Stimulated activated CD8-positive, alpha-beta memory T cell treated with anti-CD3 and anti-CD28 coated beads, Interleukin-7, amount 100 ng/mL, for 48 hours (primary cell): Measurements from ENCODE around the gene ETFRF1.

Experiments used
- DNase-seq, 2 donors: peaks; one replicate each; pipeline ENCODE4 v3.0.0-alpha.2; 2020; ENCODE audit warnings: low read depth in 1 of 2; ENCODE audit errors: extremely low read depth in 1 of 2

Gene ETFRF1

GRCh38 chr12:25195056-25195971 is at the start of gene ETFRF1, which contains the start of gene DNAI7:
TSS of gene ETFRF1 (plus strand) at chr12:25195237. CDS start at chr12:25203957, 8,720 bp downstream.
TSS of gene DNAI7 (minus strand) at chr12:25195160. CDS start at chr12:25195078, 82 bp downstream.
- peak; percentile 86 to 95 for DNase-seq

- no peak for DNase-seq
Measured at GRCh38 chr12:25146686-25147085, 48.4 kb upstream of the ETFRF1 start.

- DNase-seq, result no peak
Measured at GRCh38 chr12:25151476-25151875, 43.6 kb upstream of the ETFRF1 start.

- DNase-seq, result no peak
Measured at GRCh38 chr12:25152055-25152454, 43.0 kb upstream of the ETFRF1 start.

GRCh38 chr12:25155022-25155576 is 39.9 kb upstream of the ETFRF1 start:
- DNase-seq, result no peak

GRCh38 chr12:25156061-25156460 is 39.0 kb upstream of the ETFRF1 start:
- DNase-seq, result no peak

- DNase-seq, result no peak
Measured at GRCh38 chr12:25162866-25163265, 32.2 kb upstream of the ETFRF1 start.

- DNase-seq, result no peak
Measured at GRCh38 chr12:25182765-25183164, 12.3 kb upstream of the ETFRF1 start.

GRCh38 chr12:25184132-25184531 is 10.9 kb upstream of the ETFRF1 start:
- no peak for DNase-seq

- no peak for DNase-seq
Measured at GRCh38 chr12:25186038-25186787, 8.8 kb upstream of the ETFRF1 start.

- no peak for DNase-seq
Measured at GRCh38 chr12:25186788-25187402, 8.1 kb upstream of the ETFRF1 start.

- no peak for DNase-seq
Measured at GRCh38 chr12:25187781-25188180, 7.3 kb upstream of the ETFRF1 start.

- no peak for DNase-seq
Measured at GRCh38 chr12:25189656-25190055, 5.4 kb upstream of the ETFRF1 start.

- DNase-seq, result no peak
Measured at GRCh38 chr12:25190793-25191192, 4.2 kb upstream of the ETFRF1 start.

- DNase-seq, result no peak
Measured at GRCh38 chr12:25194214-25194613, 823 bp upstream of the ETFRF1 start.

- DNase-seq, result no peak
Measured at GRCh38 chr12:25194722-25195055, 348 bp upstream of the ETFRF1 start.

- DNase-seq, result no peak
Measured at GRCh38 chr12:25197608-25198007, 2.6 kb downstream of the ETFRF1 start.

GRCh38 chr12:25200703-25201102 is 5.7 kb downstream of the ETFRF1 start:
- no peak for DNase-seq

- DNase-seq, result no peak
Measured at GRCh38 chr12:25202137-25202536, 7.1 kb downstream of the ETFRF1 start.

GRCh38 chr12:25207411-25207810 is 12.4 kb downstream of the ETFRF1 start:
- no peak for DNase-seq

- DNase-seq, result no peak
Measured at GRCh38 chr12:25207846-25208245, 12.8 kb downstream of the ETFRF1 start.
